ENCODE data around the gene MSL3B.

GRCh38 chr2:233892793-233893192 is 24.6 kb upstream of the MSL3B start:
- TF ChIP-seq CTCF (conservative IDR thresholded peaks at IDR 0.05 in 1 of 2, IDR thresholded peaks at IDR 0.05 in 1 of 2; ENCODE audit: extremely low read depth in 1 of 2, insufficient read depth in 1 of 2, low read depth in 1 of 2, low read length in 2 of 2) (no peak), EZH2 (IDR thresholded peaks at IDR 0.05; ENCODE audit: borderline replicate concordance, low read length) (no peak)

Data from mammary epithelial cell (primary cell).